ENCODE data around the gene SPATA1. TPM values are rescaled to one million over a fixed set of nuclear protein-coding genes. Genes with fewer than 3 reads are reported as not detected.
"Not testable (repeated sequence)": the region's sequence is repeated elsewhere in the genome, so short reads cannot be mapped to it uniquely, and the experiment has no call there.

SPATA1 gene
- total RNA-seq, 2 donors from 2014 or later: 1.2 TPM; not detected in 1

GRCh38 chr1:84496498-84496897 lies 9.7 kb upstream of the SPATA1 start:
- ATAC-seq (no peak), DNase-seq (no peak)
- H3K9me3 ChIP-seq (ENCODE audit: control insufficient read depth, low read length, poor library complexity, severe bottlenecking): no peaks in the 10 kb centered on the region
- Mint-ChIP-seq H3K27me3 (no peaks in the 10 kb centered on the region), H3K4me1 (peaks cover 20% of the 10 kb centered on the region), H3K4me3 (no peak overlapping the region), H3K27ac (no peak overlapping the region), H3K36me3 (ENCODE audit: low read depth) (no peaks in the 10 kb centered on the region)

GRCh38 chr1:84497631-84498275 lies 8.4 kb upstream of the SPATA1 start:
- ATAC-seq (peak; percentile 51), DNase-seq (no peak)
- Mint-ChIP-seq H3K36me3 (ENCODE audit: low read depth) (no peaks in the 10 kb centered on the region), H3K27me3 (no peaks in the 10 kb centered on the region), H3K4me1 (peaks cover 28% of the 10 kb centered on the region), H3K4me3 (no peak overlapping the region), H3K27ac (peak overlapping the region; percentile 60)
- H3K9me3 ChIP-seq (ENCODE audit: control insufficient read depth, low read length, poor library complexity, severe bottlenecking): no peaks in the 10 kb centered on the region

DNA sequence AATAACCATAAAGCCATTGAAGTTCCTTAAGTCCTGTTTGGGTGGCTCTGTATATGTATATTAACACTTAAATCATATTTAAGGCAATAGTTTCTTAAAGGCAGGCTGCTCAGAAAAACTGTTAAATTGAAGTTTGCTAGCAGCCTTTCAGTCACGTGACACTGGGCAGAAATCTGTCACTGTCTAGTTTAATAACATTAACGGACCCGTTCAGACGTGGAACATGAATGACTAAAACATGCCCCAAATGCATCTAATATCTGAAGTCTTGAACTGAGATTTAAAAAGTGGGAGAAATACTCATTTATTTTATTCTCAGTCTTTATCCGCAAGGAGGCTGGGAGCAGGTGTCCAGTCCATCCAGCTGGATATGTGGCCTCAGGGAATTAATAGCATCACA lies 3.3 kb upstream of the SPATA1 start:
- ATAC-seq (no peak), DNase-seq (no peak)
- Mint-ChIP-seq H3K4me3 (no peak overlapping the region), H3K4me1 (peaks cover 45% of the 10 kb centered on the region), H3K27ac (no peak overlapping the region), H3K36me3 (ENCODE audit: low read depth) (peaks cover 5% of the 10 kb centered on the region), H3K27me3 (no peaks in the 10 kb centered on the region)
- no peaks in the 10 kb centered on the region for H3K9me3 ChIP-seq (ENCODE audit: control insufficient read depth, low read length, poor library complexity, severe bottlenecking)

GRCh38 chr1:84504580-84505492 lies 1.4 kb upstream of the SPATA1 start:
- peaks cover 41% of the 10 kb centered on the region for H3K4me1 Mint-ChIP-seq
- peak overlapping the region; percentile 98 for H3K4me3 Mint-ChIP-seq
- no peaks in the 10 kb centered on the region for H3K27me3 Mint-ChIP-seq
- DNase-seq: no peak
- H3K9me3 ChIP-seq (ENCODE audit: control insufficient read depth, low read length, poor library complexity, severe bottlenecking): no peaks in the 10 kb centered on the region
- no peak for ATAC-seq
- H3K27ac Mint-ChIP-seq: peak overlapping the region; percentile 98
- H3K36me3 Mint-ChIP-seq (ENCODE audit: low read depth): peaks cover 5% of the 10 kb centered on the region

- H3K9me3 ChIP-seq (ENCODE audit: control insufficient read depth, low read length, poor library complexity, severe bottlenecking): no peaks in the 10 kb centered on the region
- DNase-seq (peak in 1 of 3 donors; percentile 6), ATAC-seq (peak; percentile 29)
- peak overlapping the region; percentile 98 for H3K4me3 Mint-ChIP-seq
- peaks cover 40% of the 10 kb centered on the region for H3K4me1 Mint-ChIP-seq
- H3K27ac Mint-ChIP-seq: peak overlapping the region; percentile 98
- peaks cover 5% of the 10 kb centered on the region for H3K36me3 Mint-ChIP-seq (ENCODE audit: low read depth)
- H3K27me3 Mint-ChIP-seq: no peaks in the 10 kb centered on the region
Measured at GRCh38 chr1:84505493-84506001, 639 bp upstream of the SPATA1 start.

DNA sequence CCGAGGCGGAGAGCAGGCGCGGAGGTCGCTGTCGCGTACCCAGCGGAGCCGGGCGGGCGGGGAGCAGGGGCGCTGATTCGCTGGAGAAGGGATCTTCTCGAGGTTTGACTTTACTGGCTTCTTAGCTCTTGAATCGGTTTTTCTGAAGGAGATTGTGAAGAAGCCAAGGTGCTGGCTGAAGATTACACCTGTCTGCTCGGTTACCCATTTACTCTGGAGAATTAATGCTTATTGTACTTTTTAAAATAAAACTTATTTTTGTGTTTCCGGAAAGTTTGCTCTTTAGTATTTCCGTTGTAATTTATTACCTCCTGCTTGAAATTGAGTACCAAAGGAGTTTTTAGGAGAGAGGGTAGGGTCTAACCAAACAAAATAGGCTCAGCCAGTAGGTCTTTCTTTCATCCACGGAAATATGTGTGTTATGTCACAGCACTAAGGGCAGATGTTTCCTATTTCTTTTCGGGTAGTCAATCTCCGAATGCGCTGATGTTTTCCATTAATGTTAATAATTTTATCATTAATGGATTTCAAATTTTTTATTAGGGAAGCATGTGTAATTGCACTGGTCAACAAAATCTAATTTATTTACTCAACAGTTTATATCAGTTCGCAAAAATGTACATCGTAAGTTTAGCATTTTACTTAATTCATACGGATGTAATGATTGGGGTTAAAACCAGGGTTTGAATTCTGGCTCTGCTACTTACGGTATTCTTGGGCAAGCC lies 705 bp downstream of the SPATA1 start:
- H3K27ac Mint-ChIP-seq: peak overlapping the region; percentile 98
- no peak for DNase-seq
- H3K27me3 Mint-ChIP-seq: no peaks in the 10 kb centered on the region
- H3K4me1 Mint-ChIP-seq: peaks cover 28% of the 10 kb centered on the region
- no peak for ATAC-seq
- H3K36me3 Mint-ChIP-seq (ENCODE audit: low read depth): peaks cover 5% of the 10 kb centered on the region
- H3K4me3 Mint-ChIP-seq: peak overlapping the region; percentile 98
- no peaks in the 10 kb centered on the region for H3K9me3 ChIP-seq (ENCODE audit: control insufficient read depth, low read length, poor library complexity, severe bottlenecking)

- not testable (repeated sequence) for H3K27ac Mint-ChIP-seq; H3K27me3 Mint-ChIP-seq; ATAC-seq; DNase-seq; H3K36me3 Mint-ChIP-seq (ENCODE audit: low read depth); H3K9me3 ChIP-seq (ENCODE audit: control insufficient read depth, low read length, poor library complexity, severe bottlenecking); H3K4me3 Mint-ChIP-seq
- peaks cover 24% of the 10 kb centered on the region for H3K4me1 Mint-ChIP-seq
Measured at GRCh38 chr1:84507887-84508286, 1.7 kb downstream of the SPATA1 start.

DNA sequence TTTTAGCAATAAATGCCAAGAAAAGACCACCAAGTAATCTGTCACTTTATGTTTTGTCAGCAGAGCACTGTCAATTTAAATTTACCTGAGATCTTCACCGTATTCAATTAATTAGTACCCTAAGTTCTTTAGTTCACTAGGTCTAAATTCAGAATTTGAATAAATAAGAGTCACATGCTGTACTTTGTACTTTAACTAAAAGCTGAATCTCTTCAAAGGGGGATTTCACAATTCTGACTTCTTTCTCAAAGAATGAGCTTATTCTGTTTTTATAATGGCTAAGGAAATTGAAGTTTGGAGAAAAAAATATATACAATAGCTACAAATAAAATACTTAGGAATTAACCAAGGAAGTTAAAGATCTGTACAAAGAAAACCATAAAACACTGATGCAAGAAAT lies 2.3 kb downstream of the SPATA1 start:
- ATAC-seq (no peak), DNase-seq (no peak)
- H3K36me3 Mint-ChIP-seq (ENCODE audit: low read depth): peaks cover 5% of the 10 kb centered on the region
- H3K9me3 ChIP-seq (ENCODE audit: control insufficient read depth, low read length, poor library complexity, severe bottlenecking): no peaks in the 10 kb centered on the region
- no peak overlapping the region for H3K27ac Mint-ChIP-seq
- peaks cover 19% of the 10 kb centered on the region for H3K4me1 Mint-ChIP-seq
- H3K4me3 Mint-ChIP-seq: no peak overlapping the region
- H3K27me3 Mint-ChIP-seq: no peaks in the 10 kb centered on the region

- H3K36me3 Mint-ChIP-seq (ENCODE audit: low read depth): peaks cover 5% of the 10 kb centered on the region
- H3K27ac Mint-ChIP-seq: no peak overlapping the region
- no peak overlapping the region for H3K4me3 Mint-ChIP-seq
- ATAC-seq (no peak), DNase-seq (no peak)
- H3K9me3 ChIP-seq (ENCODE audit: control insufficient read depth, low read length, poor library complexity, severe bottlenecking): no peaks in the 10 kb centered on the region
- H3K27me3 Mint-ChIP-seq: no peaks in the 10 kb centered on the region
- H3K4me1 Mint-ChIP-seq: peaks cover 15% of the 10 kb centered on the region
Measured at GRCh38 chr1:84509029-84509428, 2.8 kb downstream of the SPATA1 start.

DNA sequence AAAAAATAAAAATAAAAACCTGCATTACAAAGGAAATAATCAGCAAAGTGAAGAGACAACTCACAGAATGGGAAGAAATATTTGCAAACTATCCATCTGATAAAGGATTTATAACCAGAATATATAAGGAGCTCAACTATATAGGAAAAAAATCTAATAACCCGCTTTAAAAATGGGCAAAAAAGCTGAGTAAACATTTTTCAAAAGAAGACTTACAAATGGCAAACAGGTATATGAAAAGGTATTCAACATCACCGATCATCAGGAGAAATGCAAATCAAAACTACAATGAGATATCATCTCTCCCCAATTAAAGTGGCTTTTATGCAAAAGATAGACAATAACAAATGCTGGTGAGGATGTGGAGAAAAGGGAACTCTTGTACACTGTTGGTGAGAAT lies 4.0 kb downstream of the SPATA1 start:
- H3K27me3 Mint-ChIP-seq: no peaks in the 10 kb centered on the region
- peaks cover 4% of the 10 kb centered on the region for H3K4me1 Mint-ChIP-seq

DNA sequence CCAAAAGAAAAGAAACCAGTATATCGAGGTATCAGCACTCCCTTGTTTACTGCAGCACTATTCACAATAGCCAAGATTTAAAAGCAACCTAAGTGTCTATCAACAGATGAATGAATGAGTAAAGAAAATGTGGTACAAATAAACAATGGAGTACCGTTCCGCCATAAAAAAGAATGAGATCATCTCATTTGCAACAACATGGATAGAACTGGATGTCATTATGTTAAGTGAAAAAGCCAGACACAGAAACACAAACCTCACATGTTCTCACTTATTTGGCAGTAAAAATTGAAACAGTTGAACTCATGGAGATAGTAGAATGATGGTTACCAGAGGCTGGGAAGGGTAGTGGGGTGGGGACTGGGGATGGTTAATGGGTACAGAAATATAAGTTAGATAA lies 4.5 kb downstream of the SPATA1 start:
- Mint-ChIP-seq H3K36me3 (ENCODE audit: low read depth) (peaks cover 3% of the 10 kb centered on the region), H3K27me3 (no peaks in the 10 kb centered on the region), H3K4me3 (no peak overlapping the region), H3K4me1 (no peaks in the 10 kb centered on the region), H3K27ac (no peak overlapping the region)
- no peak for DNase-seq
- no peak for ATAC-seq
- no peaks in the 10 kb centered on the region for H3K9me3 ChIP-seq (ENCODE audit: control insufficient read depth, low read length, poor library complexity, severe bottlenecking)

More for the DNA sequence above, 4.0 kb downstream of the SPATA1 start:
- DNase-seq (no peak), ATAC-seq (no peak)
- Mint-ChIP-seq H3K36me3 (ENCODE audit: low read depth) (peaks cover 5% of the 10 kb centered on the region), H3K27ac (no peak overlapping the region), H3K4me3 (no peak overlapping the region)
- H3K9me3 ChIP-seq (ENCODE audit: control insufficient read depth, low read length, poor library complexity, severe bottlenecking): no peaks in the 10 kb centered on the region

DNA sequence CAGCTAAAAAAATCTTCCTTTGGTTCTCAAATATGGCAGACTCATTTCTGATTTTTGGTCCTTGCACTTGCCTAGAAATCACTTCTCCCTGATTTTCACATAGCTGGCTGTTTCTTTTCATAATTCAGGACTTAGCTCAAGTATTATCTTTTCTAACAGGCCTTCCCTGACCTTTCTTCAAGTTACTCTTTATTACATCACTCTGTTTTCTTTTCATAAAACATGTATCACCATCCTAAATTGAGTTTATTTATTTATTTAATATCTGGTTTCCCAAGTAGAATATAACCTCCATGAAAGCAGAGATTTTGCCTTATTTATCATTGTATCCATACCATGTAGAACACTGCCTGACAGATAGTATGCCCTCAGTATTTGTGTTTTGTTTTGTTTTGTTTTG lies 18.4 kb downstream of the SPATA1 start:
- H3K27ac Mint-ChIP-seq: no peak overlapping the region

GRCh38 chr1:84525779-84526178 lies 19.6 kb downstream of the SPATA1 start:
- DNase-seq: no peak
- Mint-ChIP-seq H3K4me3 (no peak overlapping the region), H3K27ac (no peak overlapping the region), H3K27me3 (no peaks in the 10 kb centered on the region), H3K36me3 (ENCODE audit: low read depth) (peaks cover 6% of the 10 kb centered on the region), H3K4me1 (peaks cover 10% of the 10 kb centered on the region)
- no peak for ATAC-seq
- H3K9me3 ChIP-seq (ENCODE audit: control insufficient read depth, low read length, poor library complexity, severe bottlenecking): no peaks in the 10 kb centered on the region

More for the DNA sequence above, 18.4 kb downstream of the SPATA1 start:
- Mint-ChIP-seq H3K4me1 (peaks cover 7% of the 10 kb centered on the region), H3K4me3 (no peak overlapping the region), H3K36me3 (ENCODE audit: low read depth) (peaks cover 6% of the 10 kb centered on the region), H3K27me3 (no peaks in the 10 kb centered on the region)
- DNase-seq (no peak), ATAC-seq (no peak)
- H3K9me3 ChIP-seq (ENCODE audit: control insufficient read depth, low read length, poor library complexity, severe bottlenecking): no peaks in the 10 kb centered on the region

Measured in T-helper 17 cell (primary cell).